K562 (cell line): Measurements from ENCODE around the gene ABHD16A. TPM values are rescaled to one million over a fixed set of nuclear protein-coding genes. Genes with fewer than 3 reads are reported as not detected.

ENCODE experiments used
- AFF1 ChIP-seq, 2 experiments: fragments of 450-650 bp; IDR thresholded peaks; 2 replicates each; pipeline ENCODE4 v1.6.1; 2018; ENCODE audit warnings: mild to moderate bottlenecking in 2 of 2, low read depth in 1 of 2; ENCODE audit not compliant: partially characterized antibody in 2 of 2
- DIDO1 ChIP-seq: fragments of 450-650 bp; IDR thresholded peaks from 2 replicates; pipeline ENCODE4 v1.6.1; 2016; ENCODE audit warnings: low read depth, missing biosample characterization, missing genetic modification characterization
- HCFC1 ChIP-seq: IDR thresholded peaks from 2 replicates; pipeline ENCODE4 v1.6.1; 2012; ENCODE audit warnings: low read depth, low read length, improper control_type of control experiment
- KLF1 ChIP-seq: fragments of 450-650 bp; IDR thresholded peaks from 2 replicates; pipeline ENCODE4 v1.6.1; 2016; ENCODE audit warnings: missing genetic modification characterization, missing compliant biosample characterization
- MEIS2 ChIP-seq: fragments of 450-650 bp; IDR thresholded peaks from 2 replicates; pipeline ENCODE4 v1.6.1; 2014; ENCODE audit warnings: mild to moderate bottlenecking; ENCODE audit not compliant: partially characterized antibody
- MTA3 ChIP-seq: fragments of 450-650 bp; formaldehyde crosslinking; IDR thresholded peaks from 2 replicates; pipeline ENCODE4 v1.6.1; 2017; ENCODE audit warnings: mild to moderate bottlenecking, borderline replicate concordance
- TFAP4 ChIP-seq: sonication (generic); formaldehyde crosslinking; IDR thresholded peaks from 2 replicates; pipeline ENCODE4 v1.8.0; 2022; ENCODE audit warnings: missing genetic modification reagents, mild to moderate bottlenecking, moderate library complexity, borderline replicate concordance
- TOE1 ChIP-seq, 2 experiments: fragments of 450-650 bp in 1 of 2; sonication (generic) in 1 of 2; formaldehyde crosslinking in 1 of 2; IDR thresholded peaks; 2 replicates each; pipeline versions ENCODE4 v1.7.1 to v1.8.0; 2016 to 2022; ENCODE audit warnings: borderline replicate concordance in 2 of 2, mild to moderate bottlenecking in 2 of 2, antibody characterized with exemption in 1 of 2, inconsistent platforms in 1 of 2, low read depth in 1 of 2, missing genetic modification reagents in 1 of 2, moderate library complexity in 1 of 2
- ZNF280B ChIP-seq: fragments of 250-450 bp; sonication (Bioruptor Pico); IDR thresholded peaks from 2 replicates; pipeline ENCODE4 v1.5.1; 2021; ENCODE audit warnings: mild to moderate bottlenecking
- ZNF354B ChIP-seq: fragments of 250-450 bp; sonication (Bioruptor Pico); IDR thresholded peaks from 2 replicates; pipeline ENCODE4 v1.4.0; 2020
- ZNF696 ChIP-seq: fragments of 250-450 bp; sonication (Bioruptor Pico); conservative IDR thresholded peaks from 2 replicates; pipeline ENCODE4 v1.4.0; 2020; ENCODE audit warnings: mild to moderate bottlenecking, moderate library complexity
- ZNF830 ChIP-seq: fragments of 250-450 bp; sonication (Bioruptor Pico); IDR thresholded peaks from 2 replicates; pipeline ENCODE4 v1.5.0; 2021; ENCODE audit warnings: mild to moderate bottlenecking
- polyA plus RNA-seq, 8 experiments: library from polyadenylated mRNA; depleted of rRNA in 4 of 8; stranded (reverse) in 5 of 8; unstranded in 3 of 8; fragments of >200 nt; fragmentation: Nextera tagmentation in 2 of 8; fragmentation: Illumina TruSeq in 1 of 8; extraction: Ambion mirVana in 2 of 8; extraction: Trizol in 1 of 8; gene quantifications; 2 replicates each; pipeline versions ENCODE4 v1.2.1 to v1.2.3, GENCODE V29; 2011 to 2014; ENCODE audit warnings: inconsistent platforms in 1 of 8, missing spikeins in 1 of 8
- total RNA-seq, 7 experiments: library from RNA; depleted of rRNA in 6 of 7; stranded (reverse); fragments of >200 nt in 6 of 7; fragmentation: Illumina TruSeq in 2 of 7; extraction: Trizol in 2 of 7; gene quantifications; 2 replicates each; pipeline versions ENCODE4 v1.2.1 to v1.2.3, GENCODE V29; 2011 to 2021; ENCODE audit warnings: low replicate concordance in 1 of 7
- TF ChIP-seq, protein P1 (sequence below), 2 experiments: IDR thresholded peaks; 2 replicates each; pipeline ENCODE4 v1.6.1; 2012; ENCODE audit warnings: improper control_type of control experiment in 2 of 2, low read depth in 2 of 2, low read length in 2 of 2, borderline replicate concordance in 1 of 2

ABHD16A gene
- total and polyA plus RNA-seq, 9 of the 15 experiments (the other 6 are each of a cell fraction or from before 2014, with no cell fraction given), result 25.8 to 120 (median 81.6) TPM

DNA sequence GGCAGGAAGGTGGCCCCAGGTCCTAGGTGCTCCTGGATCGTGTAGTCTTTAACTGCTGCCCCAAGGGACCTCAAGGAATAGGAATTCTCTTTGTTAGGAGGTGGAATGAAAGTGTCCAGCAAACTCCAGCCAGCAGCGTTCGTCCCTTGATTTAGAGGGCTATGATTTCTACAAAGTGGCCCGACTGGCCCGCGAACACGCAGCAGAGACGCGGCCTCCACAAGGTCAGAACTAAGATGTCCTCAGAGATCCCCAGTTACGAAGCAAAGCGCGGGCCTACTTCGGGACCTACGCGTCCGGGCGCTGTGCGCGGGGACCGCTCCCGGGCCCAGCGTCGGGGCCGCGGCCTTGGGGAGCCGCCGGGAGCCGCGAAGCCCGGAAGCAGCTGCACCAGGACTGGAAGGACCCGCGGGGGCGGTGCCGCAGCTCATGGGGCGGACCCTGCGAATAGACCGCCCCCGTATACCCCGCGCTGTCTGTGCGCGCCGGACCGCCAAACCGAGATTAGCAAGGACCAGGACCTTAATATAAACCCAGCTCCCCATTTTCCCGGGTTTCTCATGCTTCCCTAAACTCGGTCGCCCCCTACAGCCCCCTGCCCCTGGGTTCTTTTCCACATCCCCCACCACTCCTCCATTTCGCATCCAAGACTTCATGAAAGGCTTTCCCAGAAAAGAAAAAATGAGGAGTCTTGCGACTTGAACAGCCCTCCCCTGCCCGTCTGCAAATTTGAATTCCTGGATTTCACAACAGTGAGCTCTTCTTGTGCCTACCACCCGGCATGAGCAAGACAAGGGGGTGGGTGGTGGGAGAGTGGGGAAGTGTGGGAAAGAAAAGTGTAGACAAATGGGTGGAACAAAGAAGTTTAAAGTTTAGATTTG is 42.5 kb downstream of the ABHD16A start, which contains the start of gene C6orf47 (continued):
- TF ChIP-seq TOE1 (IDR thresholded peaks at IDR 0.05; ENCODE audit: borderline replicate concordance) (no peak), TOE1 (CRISPR knock-in tag; IDR thresholded peaks at IDR 0.05; ENCODE audit: borderline replicate concordance, low read depth) (no peak; the same call in 1 of the 2 replicates), ZNF280B (CRISPR knock-in tag) (peak; percentile 95), MTA3 (peak; percentile 92), HCFC1 (peak; percentile 64), KLF1 (tag) (0 out of 2 replicates have a peak, but pooled peaks have one; percentile 56), ZNF830 (peak; percentile 98), DIDO1 (peak; percentile 23; the same call in 1 of the 2 replicates), ZNF354B (CRISPR knock-in tag) (no peak; the same call in 1 of the 2 replicates), ZNF696 (CRISPR knock-in tag) (0 out of 2 replicates have a peak, but pooled peaks have one; percentile 66), TFAP4 (CRISPR knock-in tag) (peak; percentile 96), AFF1 (IDR thresholded peaks at IDR 0.05; ENCODE audit: low read depth in 1 of 2, partially characterized antibody in 2 of 2) (peak in 1 of 2 experiments; percentile 38), MEIS2 (peak; percentile 12)
- TF ChIP-seq, protein P1, sequence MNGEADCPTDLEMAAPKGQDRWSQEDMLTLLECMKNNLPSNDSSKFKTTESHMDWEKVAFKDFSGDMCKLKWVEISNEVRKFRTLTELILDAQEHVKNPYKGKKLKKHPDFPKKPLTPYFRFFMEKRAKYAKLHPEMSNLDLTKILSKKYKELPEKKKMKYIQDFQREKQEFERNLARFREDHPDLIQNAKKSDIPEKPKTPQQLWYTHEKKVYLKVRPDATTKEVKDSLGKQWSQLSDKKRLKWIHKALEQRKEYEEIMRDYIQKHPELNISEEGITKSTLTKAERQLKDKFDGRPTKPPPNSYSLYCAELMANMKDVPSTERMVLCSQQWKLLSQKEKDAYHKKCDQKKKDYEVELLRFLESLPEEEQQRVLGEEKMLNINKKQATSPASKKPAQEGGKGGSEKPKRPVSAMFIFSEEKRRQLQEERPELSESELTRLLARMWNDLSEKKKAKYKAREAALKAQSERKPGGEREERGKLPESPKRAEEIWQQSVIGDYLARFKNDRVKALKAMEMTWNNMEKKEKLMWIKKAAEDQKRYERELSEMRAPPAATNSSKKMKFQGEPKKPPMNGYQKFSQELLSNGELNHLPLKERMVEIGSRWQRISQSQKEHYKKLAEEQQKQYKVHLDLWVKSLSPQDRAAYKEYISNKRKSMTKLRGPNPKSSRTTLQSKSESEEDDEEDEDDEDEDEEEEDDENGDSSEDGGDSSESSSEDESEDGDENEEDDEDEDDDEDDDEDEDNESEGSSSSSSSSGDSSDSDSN (IDR thresholded peaks at IDR 0.05; ENCODE audit: borderline replicate concordance in 1 of 2, low read depth in 2 of 2, low read length in 2 of 2), result peak; percentile 99
